Neural progenitor cell (in vitro differentiated cells): Measurements from ENCODE around the gene ZNF628. TPM values are rescaled to one million over a fixed set of nuclear protein-coding genes. Genes with fewer than 3 reads are reported as not detected.
A peak's percentile ranks its signal among the peaks of the same experiment; 100 is the strongest.

Source experiments
- DNase-seq: peaks from one replicate; pipeline ENCODE4 v3.0.0-alpha.2; 2016; ENCODE audit warnings: low spot score
- H2AFZ ChIP-seq: fragments of 200-600 bp; sonication (generic); replicated peaks from 2 replicates; pipeline ENCODE4 v1.6.1; 2016; ENCODE audit warnings: antibody characterized with exemption
- H3F3A ChIP-seq: fragments of 200-600 bp; sonication (generic); 2 replicates; pipeline ENCODE4 v1.6.1; 2016; ENCODE audit warnings: antibody characterized with exemption, low read depth
- H3K27ac ChIP-seq: fragments of 200-600 bp; sonication (generic); 2 replicates; pipeline ENCODE4 v1.5.1; 2016; ENCODE audit warnings: mild to moderate bottlenecking
- H3K27me3 ChIP-seq: fragments of 200-600 bp; sonication (generic); 2 replicates; pipeline ENCODE4 v1.6.1; 2016; ENCODE audit warnings: mild to moderate bottlenecking, moderate library complexity
- H3K36me3 ChIP-seq: fragments of 200-600 bp; sonication (generic); 2 replicates; pipeline ENCODE4 v1.5.1; 2016
- H3K4me1 ChIP-seq: fragments of 200-600 bp; sonication (generic); 2 replicates; pipeline ENCODE4 v1.6.1; 2016; ENCODE audit warnings: mixed run types
- H3K4me2 ChIP-seq: fragments of 200-600 bp; sonication (generic); 2 replicates; pipeline ENCODE4 v1.6.1; 2016
- H3K4me3 ChIP-seq: fragments of 200-600 bp; sonication (generic); 2 replicates; pipeline ENCODE4 v1.5.1; 2016
- H3K79me2 ChIP-seq: fragments of 200-600 bp; sonication (generic); 2 replicates; pipeline ENCODE4 v1.6.1; 2016; ENCODE audit warnings: low read depth
- H3K9ac ChIP-seq: fragments of 200-600 bp; sonication (generic); 2 replicates; pipeline ENCODE4 v1.6.1; 2016
- H3K9me3 ChIP-seq: fragments of 200-600 bp; sonication (generic); 2 replicates; pipeline ENCODE4 v1.5.1; 2016; ENCODE audit warnings: low read depth
- H4K20me1 ChIP-seq: fragments of 200-600 bp; sonication (generic); 2 replicates; pipeline ENCODE4 v1.6.1; 2016; ENCODE audit warnings: low read depth
- H3K27ac Mint-ChIP-seq: 3 replicates; pipeline ENCODE4 v1.8.0; 2021; ENCODE audit warnings: mixed read lengths
- H3K27me3 Mint-ChIP-seq: 2 replicates; pipeline ENCODE4 v1.8.0; 2022; ENCODE audit warnings: low read depth, mild to moderate bottlenecking, inconsistent platforms, moderate library complexity, mixed read lengths; ENCODE audit not compliant: insufficient read depth
- H3K36me3 Mint-ChIP-seq: 3 replicates; pipeline ENCODE4 v1.8.0; 2021; ENCODE audit warnings: mixed read lengths
- H3K4me1 Mint-ChIP-seq: 3 replicates; pipeline ENCODE4 v1.8.0; 2021; ENCODE audit warnings: mixed read lengths
- H3K4me3 Mint-ChIP-seq: 3 replicates; pipeline ENCODE4 v1.8.0; 2021; ENCODE audit warnings: mild to moderate bottlenecking, moderate library complexity, mixed read lengths
- H3K9me3 Mint-ChIP-seq: 3 replicates; pipeline ENCODE4 v1.8.0; 2020; ENCODE audit warnings: mixed read lengths
- CTCF ChIP-seq: fragments of 200-600 bp; sonication (generic); IDR thresholded peaks from 2 replicates; pipeline ENCODE4 v1.5.1; 2017; ENCODE audit warnings: antibody characterized with exemption, mild to moderate bottlenecking
- EZH2 ChIP-seq: fragments of 200-600 bp; sonication (generic); IDR thresholded peaks from 2 replicates; pipeline ENCODE4 v1.6.1; 2017; ENCODE audit warnings: antibody characterized with exemption, mild to moderate bottlenecking, moderate library complexity
- EZH2phosphoT487 ChIP-seq: fragments of 200-600 bp; sonication (generic); IDR thresholded peaks from 2 replicates; pipeline ENCODE4 v1.6.1; 2017; ENCODE audit warnings: antibody characterized with exemption
- total RNA-seq: library from RNA; depleted of rRNA; stranded (reverse); fragments of >200 nt; gene quantifications from 2 replicates; pipeline ENCODE4 v1.2.3, GENCODE V29; 2015; ENCODE audit warnings: low replicate concordance

The ZNF628 gene
- total RNA-seq, 1 donor from 2014 or later = not detected

- no peaks in the 10 kb centered on the region for H3K36me3 Mint-ChIP-seq
- Histone ChIP-seq H3K9me3 (no peaks in the 10 kb centered on the region), H3K4me1 (peaks cover 39% of the 10 kb centered on the region), H3K27ac (no peak overlapping the region), H3K36me3 (no peaks in the 10 kb centered on the region), H3K4me2 (peak overlapping the region; percentile 95), H3F3A (peaks cover 24% of the 10 kb centered on the region), H2AFZ (no peak overlapping the region), H3K4me3 (peak overlapping the region; percentile 63), H4K20me1 (peaks cover 25% of the 10 kb centered on the region), H3K9ac (peak overlapping the region; percentile 56), H3K27me3 (no peaks in the 10 kb centered on the region), H3K79me2 (peaks cover 14% of the 10 kb centered on the region)
- H3K9me3 Mint-ChIP-seq = no peaks in the 10 kb centered on the region
- H3K4me1 Mint-ChIP-seq = peaks cover 22% of the 10 kb centered on the region
- H3K27me3 Mint-ChIP-seq = peaks cover 5% of the 10 kb centered on the region
- no peak for TF ChIP-seq CTCF
- TF ChIP-seq EZH2phosphoT487 = no peak
- no peak for TF ChIP-seq EZH2
- DNase-seq = no peak
- peak overlapping the region; percentile 85 for H3K4me3 Mint-ChIP-seq
- H3K27ac Mint-ChIP-seq = peak overlapping the region; percentile 84
Observed at GRCh38 chr19:55486043-55486970, 9.9 kb downstream of the ZNF628 start.

DNA sequence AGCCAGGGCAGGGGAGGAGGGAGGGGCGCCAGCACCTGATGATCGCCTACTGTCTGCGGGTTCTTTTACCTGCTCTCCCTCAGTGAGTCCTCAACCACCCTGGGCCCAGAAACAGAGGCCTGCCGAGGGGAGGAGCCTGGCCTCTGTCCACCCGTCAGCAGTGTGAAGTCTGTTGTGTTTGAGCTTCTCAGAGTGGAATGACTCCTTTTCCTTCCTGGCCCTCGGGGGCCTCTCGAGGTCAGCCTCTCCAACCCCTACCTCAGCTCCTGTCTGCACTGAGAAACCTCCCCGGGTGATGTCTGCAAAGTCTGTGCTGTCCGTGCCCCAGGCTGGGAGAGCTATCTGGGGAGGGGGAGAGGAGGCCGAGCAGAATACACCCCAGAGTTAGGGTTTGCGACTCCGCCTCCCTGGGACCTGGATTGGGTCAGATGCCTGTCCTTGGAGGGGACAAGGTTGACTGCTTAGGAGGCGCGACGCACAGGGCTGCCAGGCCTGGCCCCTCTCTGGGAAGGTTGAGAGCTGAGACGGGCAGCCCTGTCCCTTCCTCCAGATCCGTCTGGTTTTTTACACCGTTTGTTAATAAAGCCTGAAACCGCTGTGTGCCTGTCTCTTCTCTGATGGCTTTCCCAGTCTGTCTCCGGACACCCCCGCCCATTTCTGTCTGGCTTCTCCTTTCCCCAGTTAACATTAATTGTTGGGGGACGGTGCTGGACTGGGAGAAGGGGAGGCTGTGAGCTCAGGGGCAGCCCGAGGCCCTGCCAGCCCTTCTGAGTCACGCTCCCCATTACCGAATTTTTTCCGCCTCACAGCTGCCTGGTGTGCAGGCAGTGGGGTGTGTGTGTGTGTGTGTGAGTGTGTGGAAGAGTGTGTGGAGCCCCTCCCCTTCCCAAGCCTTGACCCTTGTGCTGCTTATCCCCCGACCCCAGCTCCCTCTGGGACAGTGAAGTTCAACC, 10.8 kb downstream of the ZNF628 start:
- H3K4me3 ChIP-seq = no peak overlapping the region
- H2AFZ ChIP-seq = no peak overlapping the region
- Mint-ChIP-seq H3K4me3 (peak overlapping the region; percentile 80), H3K27me3 (peaks cover 2% of the 10 kb centered on the region), H3K9me3 (no peaks in the 10 kb centered on the region), H3K27ac (peak overlapping the region; percentile 84), H3K4me1 (peaks cover 22% of the 10 kb centered on the region), H3K36me3 (no peaks in the 10 kb centered on the region)
- H3K4me1 ChIP-seq = peaks cover 39% of the 10 kb centered on the region
- no peaks in the 10 kb centered on the region for H3K9me3 ChIP-seq
- H3K79me2 ChIP-seq = peaks cover 14% of the 10 kb centered on the region
- TF ChIP-seq EZH2phosphoT487 (no peak), CTCF (no peak), EZH2 (no peak)
- H3K4me2 ChIP-seq = peak overlapping the region; percentile 42
- no peak overlapping the region for H3K27ac ChIP-seq
- peaks cover 24% of the 10 kb centered on the region for H3F3A ChIP-seq
- H3K36me3 ChIP-seq = no peaks in the 10 kb centered on the region
- no peaks in the 10 kb centered on the region for H3K27me3 ChIP-seq
- no peak overlapping the region for H3K9ac ChIP-seq
- peak; percentile 44 for DNase-seq
- H4K20me1 ChIP-seq = peaks cover 25% of the 10 kb centered on the region

DNA sequence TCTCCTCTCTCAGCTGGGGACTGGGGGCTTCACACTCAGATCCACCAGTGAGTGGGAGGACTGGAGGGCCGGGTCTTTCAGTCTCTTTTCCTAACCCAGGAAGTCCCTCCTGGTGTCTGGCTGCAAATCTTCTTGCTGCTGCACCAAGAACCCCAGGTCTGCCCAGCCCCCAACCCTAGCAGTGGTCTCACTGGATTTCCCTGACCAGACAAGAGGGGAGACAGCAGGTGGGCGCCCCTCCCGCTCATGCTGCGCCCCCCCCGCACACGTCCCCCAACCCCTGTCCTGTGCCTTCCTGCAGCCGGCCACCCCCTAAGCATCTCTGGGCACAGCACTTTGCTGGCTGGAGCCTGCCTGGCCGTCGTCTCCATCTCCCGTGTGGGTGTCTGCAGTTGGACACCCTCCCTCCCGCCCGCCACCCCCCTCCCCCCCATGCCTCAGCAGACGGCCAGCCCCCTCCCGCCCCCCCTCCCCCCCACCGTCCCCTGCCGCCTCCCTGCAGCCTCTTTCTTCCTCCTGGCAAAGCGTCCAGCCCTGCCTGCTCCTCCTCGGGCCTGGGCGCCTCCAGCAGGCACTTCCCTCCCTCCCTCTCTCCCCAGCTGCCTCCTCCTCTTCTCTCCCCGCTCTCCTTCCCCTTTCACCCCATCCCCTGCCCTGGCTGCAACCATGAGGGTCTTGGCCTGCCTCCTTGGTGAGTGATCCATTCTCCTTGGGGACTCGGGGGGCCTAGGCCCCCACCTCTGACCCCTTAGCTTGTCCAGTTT, 11.7 kb downstream of the ZNF628 start, which contains the start of gene SSC5D:
Gene SSC5D, plus strand, starts transcription at position 513 of the 764 bp plus-strand sequence. Its CDS starts 154 bp downstream, at position 667.
- H3K9ac ChIP-seq = no peak within 1 kb of the TSS

More for the DNA sequence above, 11.7 kb downstream of the ZNF628 start, which contains the start of gene SSC5D:
- no peaks in the 10 kb centered on the region for H3K27me3 ChIP-seq
- H4K20me1 ChIP-seq = peaks cover 25% of the 10 kb centered on the region
- Mint-ChIP-seq H3K27me3 (peaks cover 2% of the 10 kb centered on the region), H3K4me3 (peak within 1 kb of the TSS; percentile 80), H3K36me3 (no peaks in the 10 kb centered on the region), H3K4me1 (peaks cover 24% of the 10 kb centered on the region), H3K9me3 (no peaks in the 10 kb centered on the region), H3K27ac (peak within 1 kb of the TSS; percentile 84)
- H3F3A ChIP-seq = peaks cover 24% of the 10 kb centered on the region
- peak within 1 kb of the TSS; percentile 73 for H3K4me2 ChIP-seq
- H3K4me3 ChIP-seq = peak within 1 kb of the TSS; percentile 14
- TF ChIP-seq EZH2 = no peak
- TF ChIP-seq CTCF = no peak
- TF ChIP-seq EZH2phosphoT487 = no peak
- no peak within 1 kb of the TSS for H3K27ac ChIP-seq
- no peaks in the 10 kb centered on the region for H3K9me3 ChIP-seq
- H2AFZ ChIP-seq = no peak within 1 kb of the TSS
- no peaks in the 10 kb centered on the region for H3K36me3 ChIP-seq
- DNase-seq = peak; percentile 61
- H3K4me1 ChIP-seq = peaks cover 39% of the 10 kb centered on the region
- H3K79me2 ChIP-seq = peaks cover 14% of the 10 kb centered on the region
